ENCODE measurements around the gene AFTPH.

GRCh38 chr2:64485961-64486360 is 38.2 kb upstream of the AFTPH start:
- TF ChIP-seq CTCF (IDR thresholded peaks at IDR 0.05) (no peak), POLR2A (IDR thresholded peaks at IDR 0.05) (no peak)

All from right lobe of liver (tissue), 4 donors.